Panc1 (cell line): Measurements from ENCODE around the gene PDE3A. TPM values are rescaled to one million over a fixed set of nuclear protein-coding genes. Genes with fewer than 3 reads are reported as not detected.

Experiments used
- ATAC-seq: fragments of 200-7000 bp; cut with Tn5 transposase; 2 replicates; pipeline ENCODE4 v1.9.1; 2020; ENCODE audit warnings: mild to moderate bottlenecking, moderate library complexity
- BruUV-seq: library from RNA; stranded (reverse); fragments of 400-500 nt; replicated peaks from 2 replicates; lab custom pipeline; 2021; lab: Mats Ljungman, UMichigan
- CTCF ChIA-PET: fragments of 300-600 bp; sonication (Branson Sonifier 250); formaldehyde crosslinking; loops from one replicate; lab custom pipeline; 2022; ENCODE audit warnings: antibody characterized with exemption; lab: Charles Lee
- POLR2A ChIA-PET: fragments of 300-600 bp; sonication (Branson Sonifier 250); formaldehyde crosslinking; loops from one replicate; lab custom pipeline; 2022; ENCODE audit warnings: antibody characterized with exemption; lab: Charles Lee
- DNase-seq: peaks from one replicate; pipeline ENCODE4 v3.0.0-alpha.2; 2010; ENCODE audit warnings: low read depth, low spot score
- H3K27ac ChIP-seq: 2 replicates; pipeline ENCODE4 v1.5.1; 2011; ENCODE audit warnings: mild to moderate bottlenecking, low read length, inconsistent platforms
- H3K27me3 ChIP-seq: fragments of 200-500 bp; sonication (Bioruptor generic); 2 replicates; pipeline ENCODE4 v1.6.0; 2014; ENCODE audit warnings: low read length, inconsistent platforms; ENCODE audit not compliant: control insufficient read depth, insufficient read depth
- H3K36me3 ChIP-seq: fragments of 200-500 bp; sonication (Bioruptor generic); 2 replicates; pipeline ENCODE4 v1.5.1; 2014; ENCODE audit warnings: inconsistent platforms, mild to moderate bottlenecking, low read length, moderate library complexity; ENCODE audit not compliant: control insufficient read depth, insufficient read depth
- H3K4me1 ChIP-seq: 2 replicates; pipeline ENCODE4 v1.5.1; 2011; ENCODE audit warnings: inconsistent platforms, mild to moderate bottlenecking, low read length, moderate library complexity; ENCODE audit not compliant: control insufficient read depth, insufficient read depth
- H3K4me3 ChIP-seq, 2 experiments: 2 replicates each; pipeline ENCODE4 v1.5.1; 2011 to 2012; ENCODE audit warnings: low read depth in 2 of 2, low read length in 2 of 2, mild to moderate bottlenecking in 2 of 2, inconsistent platforms in 1 of 2, moderate library complexity in 1 of 2
- H3K9me3 ChIP-seq: fragments of 200-500 bp; sonication (Bioruptor generic); 2 replicates; pipeline ENCODE4 v1.5.1; 2014; ENCODE audit warnings: low read depth, mild to moderate bottlenecking, inconsistent platforms, low read length, moderate library complexity; ENCODE audit not compliant: control insufficient read depth, insufficient read depth
- CTCF ChIP-seq: fragments of 450-650 bp; IDR thresholded peaks from 2 replicates; pipeline ENCODE4 v1.5.1; 2017; ENCODE audit warnings: mild to moderate bottlenecking
- POLR2AphosphoS5 ChIP-seq: IDR thresholded peaks from 2 replicates; pipeline ENCODE4 v1.6.1; 2012; ENCODE audit warnings: mild to moderate bottlenecking, low read depth, low read length, moderate library complexity
- SIN3A ChIP-seq: IDR thresholded peaks from 2 replicates; pipeline ENCODE4 v1.6.1; 2012; ENCODE audit warnings: low read depth, mild to moderate bottlenecking, low read length, moderate library complexity, borderline replicate concordance; ENCODE audit not compliant: insufficient read depth
- TCF7L2 ChIP-seq: IDR thresholded peaks from 2 replicates; pipeline ENCODE4 v1.6.1; 2011; ENCODE audit warnings: mild to moderate bottlenecking, low read depth, low read length, inconsistent platforms
- in situ Hi-C: cut with HindIII; loops from 2 replicates; pipeline ENCODE4 v1.10.0; 2016; ENCODE audit warnings: low sequenced_read_pairs, low pct_unique_long_range_greater_than_20kb
- intact Hi-C: fragments of 100-400 bp; cut with micrococcal nuclease; formaldehyde crosslinking; loops from one replicate; pipeline ENCODE4 v1.10.0; 2022; ENCODE audit not compliant: unreplicated experiment
- total RNA-seq: library from RNA; stranded (reverse); gene quantifications from one replicate; pipeline ENCODE4 v1.2.1, GENCODE V29; 2021; ENCODE audit not compliant: unreplicated experiment
- TF ChIP-seq, protein P1 (sequence below), 2 experiments: IDR thresholded peaks; 2 replicates each; pipeline ENCODE4 v1.6.1; 2011 to 2012; ENCODE audit warnings: low read depth in 2 of 2, control low read depth in 1 of 2, low read length in 1 of 2, mild to moderate bottlenecking in 1 of 2, moderate library complexity in 1 of 2; ENCODE audit not compliant: insufficient read depth in 1 of 2

The PDE3A gene
- total RNA-seq, 1 experiment from 2014 or later = 0.03 TPM

GRCh38 chr12:20525064-20525610, 156.8 kb downstream of the PDE3A start:
- Histone ChIP-seq H3K27ac (no peak overlapping the region), H3K4me3 (no peak overlapping the region), H3K36me3 (no peaks in the 10 kb centered on the region), H3K27me3 (no peaks in the 10 kb centered on the region), H3K9me3 (no peaks in the 10 kb centered on the region), H3K4me1 (no peaks in the 10 kb centered on the region)
- ChIA-PET POLR2A (no interaction called here), CTCF (no interaction called here)
- in situ Hi-C loops = no loop called here
- no peak for ATAC-seq
- no TSS peak for BruUV-seq
- DNase-seq = no peak
- TF ChIP-seq SIN3A (no peak), CTCF (no peak)
- TF ChIP-seq, protein P1, sequence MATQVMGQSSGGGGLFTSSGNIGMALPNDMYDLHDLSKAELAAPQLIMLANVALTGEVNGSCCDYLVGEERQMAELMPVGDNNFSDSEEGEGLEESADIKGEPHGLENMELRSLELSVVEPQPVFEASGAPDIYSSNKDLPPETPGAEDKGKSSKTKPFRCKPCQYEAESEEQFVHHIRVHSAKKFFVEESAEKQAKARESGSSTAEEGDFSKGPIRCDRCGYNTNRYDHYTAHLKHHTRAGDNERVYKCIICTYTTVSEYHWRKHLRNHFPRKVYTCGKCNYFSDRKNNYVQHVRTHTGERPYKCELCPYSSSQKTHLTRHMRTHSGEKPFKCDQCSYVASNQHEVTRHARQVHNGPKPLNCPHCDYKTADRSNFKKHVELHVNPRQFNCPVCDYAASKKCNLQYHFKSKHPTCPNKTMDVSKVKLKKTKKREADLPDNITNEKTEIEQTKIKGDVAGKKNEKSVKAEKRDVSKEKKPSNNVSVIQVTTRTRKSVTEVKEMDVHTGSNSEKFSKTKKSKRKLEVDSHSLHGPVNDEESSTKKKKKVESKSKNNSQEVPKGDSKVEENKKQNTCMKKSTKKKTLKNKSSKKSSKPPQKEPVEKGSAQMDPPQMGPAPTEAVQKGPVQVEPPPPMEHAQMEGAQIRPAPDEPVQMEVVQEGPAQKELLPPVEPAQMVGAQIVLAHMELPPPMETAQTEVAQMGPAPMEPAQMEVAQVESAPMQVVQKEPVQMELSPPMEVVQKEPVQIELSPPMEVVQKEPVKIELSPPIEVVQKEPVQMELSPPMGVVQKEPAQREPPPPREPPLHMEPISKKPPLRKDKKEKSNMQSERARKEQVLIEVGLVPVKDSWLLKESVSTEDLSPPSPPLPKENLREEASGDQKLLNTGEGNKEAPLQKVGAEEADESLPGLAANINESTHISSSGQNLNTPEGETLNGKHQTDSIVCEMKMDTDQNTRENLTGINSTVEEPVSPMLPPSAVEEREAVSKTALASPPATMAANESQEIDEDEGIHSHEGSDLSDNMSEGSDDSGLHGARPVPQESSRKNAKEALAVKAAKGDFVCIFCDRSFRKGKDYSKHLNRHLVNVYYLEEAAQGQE (IDR thresholded peaks at IDR 0.05; ENCODE audit: insufficient read depth in 1 of 2, low read depth in 2 of 2, low read length in 1 of 2) = no peak
- intact Hi-C loops = no loop called here

GRCh38 chr12:20527417-20528163, 159.3 kb downstream of the PDE3A start:
- Histone ChIP-seq H3K27me3 (no peaks in the 10 kb centered on the region), H3K4me3 (no peak overlapping the region), H3K4me1 (no peaks in the 10 kb centered on the region), H3K36me3 (no peaks in the 10 kb centered on the region), H3K27ac (no peak overlapping the region), H3K9me3 (no peaks in the 10 kb centered on the region)
- in situ Hi-C loops = no loop called here
- POLR2A ChIA-PET = no interaction called here
- no TSS peak for BruUV-seq
- intact Hi-C loops = no loop called here
- no peak for DNase-seq
- CTCF ChIA-PET = no interaction called here
- TF ChIP-seq CTCF (no peak), POLR2AphosphoS5 (no peak), TCF7L2 (no peak)
- TF ChIP-seq, protein P1 (IDR thresholded peaks at IDR 0.05; ENCODE audit: insufficient read depth in 1 of 2, low read depth in 2 of 2, low read length in 1 of 2) = no peak
- ATAC-seq = no peak
